ENCODE data around the gene THAP7.

THAP7 gene

DNA sequence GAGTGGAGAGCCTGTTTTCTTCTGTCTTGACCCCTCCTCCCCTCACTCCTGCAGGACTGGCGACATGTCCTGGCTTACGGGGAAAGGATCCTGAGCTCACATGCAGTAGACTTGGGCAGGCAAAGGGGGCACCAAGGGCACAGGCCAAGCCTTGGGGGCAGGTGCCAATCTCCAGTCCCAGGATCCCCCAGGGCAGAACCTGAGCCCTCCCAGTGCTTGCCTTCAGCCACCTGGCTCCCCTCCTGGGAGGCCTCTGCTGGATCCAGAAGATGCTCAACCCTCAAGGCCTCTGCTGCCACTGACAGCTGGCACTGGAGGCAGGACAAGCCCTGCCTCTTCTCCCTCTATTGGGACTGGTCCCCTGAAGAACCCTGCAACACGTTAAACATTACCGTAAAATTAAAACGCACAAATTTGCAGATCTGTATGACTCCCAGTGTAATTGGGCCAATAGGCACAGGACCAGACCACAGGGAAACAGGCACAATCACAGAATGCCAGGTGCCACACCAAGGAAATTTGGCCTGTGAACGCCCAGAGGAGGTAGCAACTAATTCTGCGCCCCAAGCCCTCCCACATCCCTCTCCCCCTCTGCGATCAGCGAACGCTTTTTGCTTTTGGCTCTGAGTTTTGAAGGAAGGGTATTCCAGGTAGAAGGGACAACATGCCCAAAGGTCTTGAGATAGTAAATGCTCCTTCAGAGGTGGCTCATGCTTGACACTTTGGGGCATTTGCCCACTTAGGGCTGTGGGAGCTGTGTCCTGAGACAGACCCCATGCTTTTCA lies 20.8 kb downstream of the THAP7 start:
- Histone ChIP-seq H3K27ac (ENCODE audit: low read depth, low read length) (peak overlapping the region; percentile 59), H3K9me2 (replicated peaks; ENCODE audit: control insufficient read depth, low read length) (no peaks in the 10 kb centered on the region)

DNA sequence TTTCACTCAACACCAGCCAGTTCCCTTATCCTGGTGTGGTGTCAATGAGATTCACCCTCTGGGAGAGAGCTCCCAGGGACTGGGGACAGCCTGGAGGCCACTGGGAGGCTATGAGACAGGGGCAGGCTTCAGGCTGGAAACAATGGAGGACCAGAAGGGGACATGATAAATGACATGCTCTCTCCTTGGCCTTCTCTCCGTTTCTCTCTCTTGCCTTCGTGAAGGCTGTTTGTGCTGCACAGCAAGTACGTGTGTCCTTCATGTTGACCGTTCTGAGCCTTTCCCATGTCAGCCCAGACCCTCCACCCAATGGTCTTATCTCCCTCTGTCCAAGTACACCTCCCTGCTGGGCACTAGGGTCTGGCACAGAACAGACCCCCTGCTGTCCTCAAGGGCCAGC lies 21.4 kb downstream of the THAP7 start:
- Histone ChIP-seq H3K79me2 (ENCODE audit: control insufficient read depth, low read length) (peaks cover 29% of the 10 kb centered on the region), H3K4me1 (ENCODE audit: control insufficient read depth, low read length) (peaks cover 20% of the 10 kb centered on the region), H3K4me3 (ENCODE audit: low read length) (no peak overlapping the region), H4K20me1 (ENCODE audit: control insufficient read depth, insufficient read depth, low read depth, low read length) (no peaks in the 10 kb centered on the region), H3K36me3 (ENCODE audit: control insufficient read depth, low read length) (peaks cover 19% of the 10 kb centered on the region), H3K4me2 (ENCODE audit: low read length) (peak overlapping the region; percentile 92; the same call in 1 of the 2 replicates), H3K9me3 (ENCODE audit: control insufficient read depth, insufficient read depth, low read length) (peaks cover 11% of the 10 kb centered on the region; the same call in 1 of the 2 replicates), H3F3A (ENCODE audit: control insufficient read depth, insufficient read depth) (no peaks in the 10 kb centered on the region), H3K9me2 (replicated peaks; ENCODE audit: control insufficient read depth, low read length) (no peaks in the 10 kb centered on the region), H3K27me3 (ENCODE audit: control insufficient read depth, low read length) (no peaks in the 10 kb centered on the region), H3K27ac (ENCODE audit: low read depth, low read length) (no peak overlapping the region)
- TF ChIP-seq, protein P1, sequence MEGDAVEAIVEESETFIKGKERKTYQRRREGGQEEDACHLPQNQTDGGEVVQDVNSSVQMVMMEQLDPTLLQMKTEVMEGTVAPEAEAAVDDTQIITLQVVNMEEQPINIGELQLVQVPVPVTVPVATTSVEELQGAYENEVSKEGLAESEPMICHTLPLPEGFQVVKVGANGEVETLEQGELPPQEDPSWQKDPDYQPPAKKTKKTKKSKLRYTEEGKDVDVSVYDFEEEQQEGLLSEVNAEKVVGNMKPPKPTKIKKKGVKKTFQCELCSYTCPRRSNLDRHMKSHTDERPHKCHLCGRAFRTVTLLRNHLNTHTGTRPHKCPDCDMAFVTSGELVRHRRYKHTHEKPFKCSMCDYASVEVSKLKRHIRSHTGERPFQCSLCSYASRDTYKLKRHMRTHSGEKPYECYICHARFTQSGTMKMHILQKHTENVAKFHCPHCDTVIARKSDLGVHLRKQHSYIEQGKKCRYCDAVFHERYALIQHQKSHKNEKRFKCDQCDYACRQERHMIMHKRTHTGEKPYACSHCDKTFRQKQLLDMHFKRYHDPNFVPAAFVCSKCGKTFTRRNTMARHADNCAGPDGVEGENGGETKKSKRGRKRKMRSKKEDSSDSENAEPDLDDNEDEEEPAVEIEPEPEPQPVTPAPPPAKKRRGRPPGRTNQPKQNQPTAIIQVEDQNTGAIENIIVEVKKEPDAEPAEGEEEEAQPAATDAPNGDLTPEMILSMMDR (IDR thresholded peaks at IDR 0.05; ENCODE audit: low read depth, low read length, poor library complexity, severe bottlenecking): no peak
- TF ChIP-seq EZH2phosphoT487 (IDR thresholded peaks at IDR 0.05; ENCODE audit: borderline replicate concordance, low read length): no peak

More for the DNA sequence above, 20.8 kb downstream of the THAP7 start:
- peaks cover 20% of the 10 kb centered on the region for H3K4me1 ChIP-seq (ENCODE audit: control insufficient read depth, low read length)
- H4K20me1 ChIP-seq (ENCODE audit: control insufficient read depth, insufficient read depth, low read depth, low read length): no peaks in the 10 kb centered on the region
- H3F3A ChIP-seq (ENCODE audit: control insufficient read depth, insufficient read depth): no peaks in the 10 kb centered on the region
- peaks cover 23% of the 10 kb centered on the region for H3K36me3 ChIP-seq (ENCODE audit: control insufficient read depth, low read length)
- peaks cover 29% of the 10 kb centered on the region for H3K79me2 ChIP-seq (ENCODE audit: control insufficient read depth, low read length)
- H3K9me3 ChIP-seq (ENCODE audit: control insufficient read depth, insufficient read depth, low read length): peaks cover 11% of the 10 kb centered on the region; the same call in 1 of the 2 replicates
- no peak for TF ChIP-seq EZH2phosphoT487 (IDR thresholded peaks at IDR 0.05; ENCODE audit: borderline replicate concordance, low read length)
- TF ChIP-seq, protein P1 (IDR thresholded peaks at IDR 0.05; ENCODE audit: low read depth, low read length, poor library complexity, severe bottlenecking): no peak
- peak overlapping the region; percentile 92 for H3K4me2 ChIP-seq (ENCODE audit: low read length)
- H3K4me3 ChIP-seq (ENCODE audit: low read length): peak overlapping the region; percentile 100
- H3K27me3 ChIP-seq (ENCODE audit: control insufficient read depth, low read length): no peaks in the 10 kb centered on the region

DNA sequence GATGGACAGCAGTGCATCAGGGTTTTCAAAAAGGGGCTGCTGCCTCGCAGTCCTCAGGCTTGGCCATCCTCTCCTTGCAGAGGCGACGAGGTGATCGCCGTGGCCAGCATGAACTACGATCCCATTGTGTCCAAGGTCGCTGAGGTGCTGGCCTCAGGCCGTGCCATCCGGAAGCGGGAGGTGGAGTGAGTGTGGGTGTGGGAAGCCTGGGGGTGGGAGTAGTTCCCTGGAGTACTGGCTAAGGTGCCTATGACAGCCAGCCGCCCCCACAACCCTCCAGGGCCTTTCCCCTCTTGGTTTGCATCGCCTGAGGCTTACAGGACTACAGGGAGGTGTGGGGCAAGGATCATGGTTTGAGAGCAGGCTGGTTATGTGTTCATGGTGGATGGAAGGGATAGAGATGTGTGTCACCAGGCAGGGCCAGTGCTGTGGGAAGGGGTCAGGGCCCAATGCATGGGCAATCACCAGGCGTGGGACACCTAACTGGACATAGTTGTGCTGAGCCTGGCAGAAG lies 21.9 kb downstream of the THAP7 start:
- Histone ChIP-seq H4K20me1 (ENCODE audit: control insufficient read depth, insufficient read depth, low read depth, low read length) (no peaks in the 10 kb centered on the region), H3K36me3 (ENCODE audit: control insufficient read depth, low read length) (peaks cover 17% of the 10 kb centered on the region), H3K4me1 (ENCODE audit: control insufficient read depth, low read length) (peaks cover 20% of the 10 kb centered on the region), H3K4me3 (ENCODE audit: low read length) (no peak overlapping the region), H3K27ac (ENCODE audit: low read depth, low read length) (no peak overlapping the region), H3K27me3 (ENCODE audit: control insufficient read depth, low read length) (no peaks in the 10 kb centered on the region), H3K9me3 (ENCODE audit: control insufficient read depth, insufficient read depth, low read length) (peaks cover 11% of the 10 kb centered on the region; the same call in 1 of the 2 replicates), H3K9me2 (replicated peaks; ENCODE audit: control insufficient read depth, low read length) (no peaks in the 10 kb centered on the region), H3F3A (ENCODE audit: control insufficient read depth, insufficient read depth) (no peaks in the 10 kb centered on the region), H3K4me2 (ENCODE audit: low read length) (no peak overlapping the region), H3K79me2 (ENCODE audit: control insufficient read depth, low read length) (peaks cover 29% of the 10 kb centered on the region)
- TF ChIP-seq, protein P1 (IDR thresholded peaks at IDR 0.05; ENCODE audit: low read depth, low read length, poor library complexity, severe bottlenecking): no peak
- no peak for TF ChIP-seq EZH2phosphoT487 (IDR thresholded peaks at IDR 0.05; ENCODE audit: borderline replicate concordance, low read length)
